Common myeloid progenitor, CD34-positive (primary cell): ENCODE measurements around the gene DENND4B.
A peak's percentile ranks its signal among the peaks of the same experiment; 100 is the strongest.

ENCODE experiments used
- CTCF ChIA-PET: fragments of 350-600 bp; sonication (Branson Sonifier 250); formaldehyde crosslinking; loops from one replicate; lab custom pipeline; 2021; ENCODE audit warnings: antibody characterized with exemption; lab: Charles Lee
- POLR2A ChIA-PET: fragments of 350-600 bp; sonication (Branson Sonifier 250); formaldehyde crosslinking; loops from one replicate; lab custom pipeline; 2021; ENCODE audit warnings: antibody characterized with exemption; lab: Charles Lee
- DNase-seq, 3 donors: peaks; one replicate each; pipeline versions ENCODE4 v3.0.0 to v3.0.0-alpha.2; 2013
- H3K27ac ChIP-seq, 2 experiments: 1 replicate in 1 of 2; 2 replicates in 1 of 2; pipeline ENCODE4 v1.7.0; 2013; ENCODE audit warnings: inconsistent platforms in 2 of 2, low read length in 2 of 2, mild to moderate bottlenecking in 2 of 2, low read depth in 1 of 2, moderate library complexity in 1 of 2; ENCODE audit not compliant: severe bottlenecking in 2 of 2, insufficient read depth in 1 of 2, poor library complexity in 1 of 2
- H3K27me3 ChIP-seq, 5 experiments: replicated peaks in 2 of 5; 1 replicate in 3 of 5; 2 replicates in 2 of 5; pipeline versions ENCODE4 v1.6.1 to v1.7.0; 2013; ENCODE audit warnings: low read length in 4 of 5, mild to moderate bottlenecking in 2 of 5, moderate library complexity in 2 of 5, inconsistent platforms in 1 of 5; ENCODE audit not compliant: insufficient read depth in 5 of 5, control insufficient read depth in 4 of 5
- H3K36me3 ChIP-seq, 4 experiments: 1 replicate in 2 of 4; 2 replicates in 2 of 4; pipeline versions ENCODE4 v1.6.1 to v1.7.0; 2013; ENCODE audit warnings: low read length in 3 of 4, control low read depth in 1 of 4, mild to moderate bottlenecking in 1 of 4; ENCODE audit not compliant: control insufficient read depth in 4 of 4, insufficient read depth in 4 of 4
- H3K4me1 ChIP-seq, 4 experiments: 1 replicate in 3 of 4; 2 replicates in 1 of 4; pipeline versions ENCODE4 v1.6.1 to v1.7.1; 2013; ENCODE audit warnings: low read length in 3 of 4, mild to moderate bottlenecking in 3 of 4, control low read depth in 1 of 4, inconsistent platforms in 1 of 4, moderate library complexity in 1 of 4; ENCODE audit not compliant: control insufficient read depth in 4 of 4, insufficient read depth in 4 of 4; ENCODE audit errors: control extremely low read depth in 1 of 4
- H3K4me3 ChIP-seq, 7 experiments: 1 replicate in 4 of 7; 2 replicates in 3 of 7; pipeline versions ENCODE4 v1.5.1 to v1.7.0; 2013; ENCODE audit warnings: mild to moderate bottlenecking in 7 of 7, low read length in 6 of 7, moderate library complexity in 6 of 7, inconsistent platforms in 2 of 7, low read depth in 2 of 7, control low read depth in 1 of 7; ENCODE audit not compliant: insufficient read depth in 4 of 7, control insufficient read depth in 1 of 7; ENCODE audit errors: extremely low read depth in 1 of 7
- H3K9me3 ChIP-seq, 5 experiments: 1 replicate in 4 of 5; 2 replicates in 1 of 5; pipeline versions ENCODE4 v1.6.1 to v1.7.1; 2013; ENCODE audit warnings: low read length in 4 of 5, mild to moderate bottlenecking in 2 of 5, inconsistent platforms in 1 of 5, low read depth in 1 of 5, moderate library complexity in 1 of 5; ENCODE audit not compliant: control insufficient read depth in 4 of 5, insufficient read depth in 2 of 5; ENCODE audit errors: control extremely low read depth in 1 of 5
- WGBS: methylation state at CpG from one replicate; pipeline ENCODE4 v1.1.5; 2013; ENCODE audit not compliant: insufficient coverage; 5-methylcytosine and 5-hydroxymethylcytosine counted together

The DENND4B gene

DNA sequence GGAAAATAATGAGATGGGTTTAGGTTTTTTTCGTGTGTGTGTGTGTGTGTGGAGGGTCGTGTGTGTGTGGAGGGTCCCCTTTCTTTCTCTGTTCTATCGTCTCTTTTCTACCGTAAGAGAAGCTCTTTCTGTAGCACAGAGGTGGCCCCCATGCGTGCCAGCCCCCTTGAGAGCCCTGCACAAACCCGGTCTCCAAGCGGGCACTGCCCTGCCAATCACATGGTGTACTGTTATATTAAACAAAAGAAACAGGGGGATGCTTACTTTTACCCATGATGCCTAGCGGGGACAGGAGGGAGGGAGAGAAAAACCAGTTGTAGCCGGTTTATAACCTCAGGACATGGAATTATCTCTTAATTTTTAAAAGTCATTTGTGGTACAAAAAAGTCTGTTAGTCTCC lies 64.8 kb downstream of the DENND4B start:
- peak overlapping the region in 2 of 7 experiments; percentile 32 to 51 for H3K4me3 ChIP-seq
- peak overlapping the region in 1 of 2 experiments; percentile 40 for H3K27ac ChIP-seq
- peaks cover 11 to 34% (median 24%) of the 10 kb centered on the region in 4 experiments for H3K4me1 ChIP-seq
- H3K9me3 ChIP-seq: no peaks in the 10 kb centered on the region
- WGBS: 27% methylated on average over 4 of the region's 9 CpGs
- peaks cover 0 to under 1% (median 0%) of the 10 kb centered on the region in 4 experiments for H3K36me3 ChIP-seq
- ChIA-PET POLR2A (interaction anchor here (0.6 kb wide), 1 partner anchor 1293 kb away, joined by 4 read pairs; no protein-coding TSS in a partner anchor), CTCF (interaction anchor here (1.0 to 2.3 kb wide), 4 partner anchors 16 to 85 kb away, joined by 3 to 9 read pairs (median 4); no protein-coding TSS in a partner anchor)
- H3K27me3 ChIP-seq: no peaks in the 10 kb centered on the region
- DNase-seq: peak in 2 of 3 donors; percentile 28 to 40

DNA sequence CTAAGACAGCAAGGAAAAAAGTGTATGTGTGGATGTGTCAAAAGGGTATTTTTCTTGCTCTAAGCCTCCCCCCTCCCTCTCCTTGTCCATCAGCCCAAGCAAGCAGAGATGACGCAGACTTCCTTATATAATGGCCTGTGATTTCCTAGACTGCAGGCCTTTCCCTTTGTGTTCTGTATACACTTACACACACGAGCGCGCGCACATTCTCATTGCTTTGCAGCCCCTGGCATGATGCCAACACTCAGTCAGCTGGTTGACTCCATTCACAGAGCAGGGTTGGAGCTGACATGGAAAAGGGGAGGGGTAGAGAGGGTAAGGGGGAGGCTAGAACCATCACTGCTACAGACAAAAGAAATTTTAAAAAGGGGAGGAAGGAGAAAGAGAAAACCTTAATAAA lies 65.6 kb downstream of the DENND4B start:
- H3K4me1 ChIP-seq: peaks cover 11 to 34% (median 24%) of the 10 kb centered on the region in 4 experiments
- peak; percentile 67 to 92 (median 90) for DNase-seq
- H3K9me3 ChIP-seq: no peaks in the 10 kb centered on the region
- WGBS: 13% methylated on average over 2 of the region's 5 CpGs
- no peaks in the 10 kb centered on the region for H3K36me3 ChIP-seq
- H3K27ac ChIP-seq: peak overlapping the region; percentile 7 to 40
- POLR2A ChIA-PET: interaction anchor here (0.6 to 0.7 kb wide), 2 partner anchors 9 to 29 kb away, joined by 3 read pairs; no protein-coding TSS in a partner anchor
- CTCF ChIA-PET: interaction anchor here (1.2 to 2.3 kb wide), 4 partner anchors 15 to 84 kb away, joined by 3 to 9 read pairs (median 4); no protein-coding TSS in a partner anchor
- peak overlapping the region in 4 of 7 experiments; percentile 11 to 36 (median 26) for H3K4me3 ChIP-seq
- no peaks in the 10 kb centered on the region for H3K27me3 ChIP-seq

DNA sequence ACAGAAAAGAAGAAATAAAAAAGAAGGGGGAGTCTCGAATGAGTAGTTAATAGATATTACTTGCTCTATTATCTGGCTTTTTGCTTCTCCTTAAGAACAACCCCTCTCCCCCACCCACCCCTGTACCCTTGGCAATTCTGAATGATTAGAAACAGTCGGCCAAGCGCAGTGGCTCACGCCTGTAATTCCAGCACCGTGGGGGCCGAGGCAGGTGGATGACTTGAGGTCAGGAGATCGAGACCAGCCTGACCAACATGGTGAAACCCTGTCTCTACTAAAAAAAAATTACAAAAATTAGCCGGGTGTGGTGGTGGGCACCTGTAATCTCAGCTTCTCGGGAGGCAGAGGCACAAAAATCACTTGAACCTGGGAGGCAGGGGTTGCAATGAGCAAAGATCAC lies 66.5 kb downstream of the DENND4B start:
- 100% methylated on average over 3 of the region's 9 CpGs for WGBS
- CTCF ChIA-PET: interaction anchor here (1.5 to 2.3 kb wide), 2 partner anchors 10 to 83 kb away, joined by 3 to 6 read pairs; no protein-coding TSS in a partner anchor

More for the DNA sequence above, 66.5 kb downstream of the DENND4B start:
- DNase-seq: no peak
- Histone ChIP-seq H3K9me3 (no peaks in the 10 kb centered on the region), H3K4me1 (peaks cover 11 to 34% (median 24%) of the 10 kb centered on the region in 4 experiments), H3K27ac (no peak overlapping the region), H3K36me3 (peaks cover 0 to 4% (median 1%) of the 10 kb centered on the region in 4 experiments), H3K27me3 (no peaks in the 10 kb centered on the region), H3K4me3 (no peak overlapping the region)
- POLR2A ChIA-PET: interaction anchor here (0.7 kb wide), 1 partner anchor 28 kb away, joined by 3 read pairs; no protein-coding TSS in a partner anchor
